Neutrophil (primary cell): ENCODE results near the gene WAPL.

Source experiments
- H3K27ac ChIP-seq: fragments of 200-600 bp; sonication (generic); 2 replicates; pipeline ENCODE4 v1.5.1; 2016; ENCODE audit warnings: mild to moderate bottlenecking, moderate library complexity
- H3K27me3 ChIP-seq: fragments of 200-600 bp; sonication (generic); 2 replicates; pipeline ENCODE4 v1.6.0; 2016; ENCODE audit warnings: mild to moderate bottlenecking
- H3K36me3 ChIP-seq: fragments of 200-600 bp; sonication (generic); 2 replicates; pipeline ENCODE4 v1.5.1; 2017
- H3K4me1 ChIP-seq, 2 experiments: fragments of 200-600 bp in 1 of 2; sonication (generic) in 1 of 2; 1 replicate in 1 of 2; 2 replicates in 1 of 2; pipeline versions ENCODE4 v1.5.1 to v1.6.1; 2013 to 2016; ENCODE audit warnings: low read depth in 1 of 2, low read length in 1 of 2, mild to moderate bottlenecking in 1 of 2, moderate library complexity in 1 of 2; ENCODE audit not compliant: control insufficient read depth in 1 of 2, insufficient read depth in 1 of 2
- H3K4me3 ChIP-seq, 2 experiments: fragments of 200-600 bp in 1 of 2; sonication (generic) in 1 of 2; 1 replicate in 1 of 2; 2 replicates in 1 of 2; pipeline ENCODE4 v1.5.1; 2013 to 2016; ENCODE audit warnings: low read depth in 1 of 2, low read length in 1 of 2, mild to moderate bottlenecking in 1 of 2, moderate library complexity in 1 of 2
- H3K9me3 ChIP-seq: fragments of 200-600 bp; sonication (generic); 2 replicates; pipeline ENCODE4 v1.5.1; 2016
- TF ChIP-seq, protein P1 (sequence below): fragments of 200-600 bp; sonication (generic); IDR thresholded peaks from 2 replicates; pipeline ENCODE4 v1.5.1; 2016; ENCODE audit warnings: antibody characterized with exemption

WAPL gene

DNA sequence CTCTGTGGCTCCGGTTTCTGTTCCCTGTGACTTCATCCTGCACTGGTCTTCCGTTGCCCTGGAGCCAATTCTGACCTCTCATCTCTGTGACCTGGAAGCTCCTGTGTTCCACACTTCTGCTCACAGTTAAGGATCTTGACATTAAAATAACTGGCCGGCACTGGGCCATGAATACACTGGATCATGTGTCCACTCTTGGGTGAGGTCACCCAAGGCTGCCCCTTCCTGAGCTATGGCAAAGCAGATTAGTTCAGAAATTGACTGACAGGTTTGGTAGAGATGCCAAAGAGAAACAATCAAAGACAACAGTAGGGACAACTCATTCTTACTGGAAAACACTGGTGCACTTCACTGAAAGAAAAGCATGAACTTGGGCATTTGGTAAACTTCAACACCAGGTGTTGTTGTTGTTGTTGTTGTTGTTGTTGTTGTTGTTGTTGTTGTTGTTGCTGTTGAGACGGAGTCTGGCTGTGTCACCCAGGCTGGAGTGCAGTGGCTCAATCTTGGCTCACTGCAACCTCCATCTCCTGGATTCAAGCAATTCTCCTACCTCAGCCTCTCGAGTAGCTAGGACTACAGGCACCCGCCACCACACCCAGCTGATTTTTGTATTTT is 118.3 kb downstream of the WAPL start:
- Histone ChIP-seq H3K27ac (no peak overlapping the region), H3K27me3 (peaks cover 73% of the 10 kb centered on the region), H3K9me3 (no peaks in the 10 kb centered on the region), H3K4me3 (no peak overlapping the region), H3K36me3 (no peaks in the 10 kb centered on the region), H3K4me1 (peaks cover 19 to 22% of the 10 kb centered on the region in 2 experiments)
- TF ChIP-seq, protein P1, sequence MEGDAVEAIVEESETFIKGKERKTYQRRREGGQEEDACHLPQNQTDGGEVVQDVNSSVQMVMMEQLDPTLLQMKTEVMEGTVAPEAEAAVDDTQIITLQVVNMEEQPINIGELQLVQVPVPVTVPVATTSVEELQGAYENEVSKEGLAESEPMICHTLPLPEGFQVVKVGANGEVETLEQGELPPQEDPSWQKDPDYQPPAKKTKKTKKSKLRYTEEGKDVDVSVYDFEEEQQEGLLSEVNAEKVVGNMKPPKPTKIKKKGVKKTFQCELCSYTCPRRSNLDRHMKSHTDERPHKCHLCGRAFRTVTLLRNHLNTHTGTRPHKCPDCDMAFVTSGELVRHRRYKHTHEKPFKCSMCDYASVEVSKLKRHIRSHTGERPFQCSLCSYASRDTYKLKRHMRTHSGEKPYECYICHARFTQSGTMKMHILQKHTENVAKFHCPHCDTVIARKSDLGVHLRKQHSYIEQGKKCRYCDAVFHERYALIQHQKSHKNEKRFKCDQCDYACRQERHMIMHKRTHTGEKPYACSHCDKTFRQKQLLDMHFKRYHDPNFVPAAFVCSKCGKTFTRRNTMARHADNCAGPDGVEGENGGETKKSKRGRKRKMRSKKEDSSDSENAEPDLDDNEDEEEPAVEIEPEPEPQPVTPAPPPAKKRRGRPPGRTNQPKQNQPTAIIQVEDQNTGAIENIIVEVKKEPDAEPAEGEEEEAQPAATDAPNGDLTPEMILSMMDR: no peak

DNA sequence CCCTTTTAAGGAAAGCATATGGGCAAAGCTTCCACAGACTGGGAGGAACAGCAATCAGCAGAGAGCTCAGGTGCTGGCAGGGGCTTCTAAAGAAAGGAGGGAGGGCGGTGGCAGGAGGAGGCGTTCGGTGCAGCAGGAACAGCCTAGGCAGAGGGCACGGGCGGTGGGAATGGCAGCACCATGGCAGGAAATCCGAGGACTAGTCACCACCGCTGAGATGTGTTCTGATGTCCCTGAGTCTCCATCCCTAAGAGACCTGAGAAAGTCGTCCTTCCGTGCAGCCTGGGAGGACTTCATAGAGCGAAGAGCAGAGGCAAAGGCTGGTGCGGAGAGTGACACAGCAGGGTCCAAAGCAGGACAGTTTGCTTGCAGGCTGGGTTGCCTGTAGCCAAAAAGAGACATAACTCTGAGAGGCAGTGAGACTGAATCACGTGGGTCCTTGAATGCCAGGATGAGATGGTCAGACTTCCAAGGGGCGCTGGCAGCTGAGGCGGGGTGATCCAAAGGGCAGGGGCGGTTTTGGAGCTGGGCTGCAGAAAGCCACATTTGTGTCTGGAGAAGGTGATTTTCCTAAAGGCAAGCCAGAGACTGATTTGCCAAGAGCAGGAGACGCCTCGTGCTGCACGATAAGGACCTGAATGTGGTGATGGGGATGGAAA is 119.2 kb downstream of the WAPL start:
- Histone ChIP-seq H3K27ac (no peak overlapping the region), H3K27me3 (peaks cover 82% of the 10 kb centered on the region), H3K4me3 (no peak overlapping the region), H3K4me1 (peaks cover 19 to 22% of the 10 kb centered on the region in 2 experiments), H3K36me3 (no peaks in the 10 kb centered on the region), H3K9me3 (no peaks in the 10 kb centered on the region)
- TF ChIP-seq, protein P1: no peak

DNA sequence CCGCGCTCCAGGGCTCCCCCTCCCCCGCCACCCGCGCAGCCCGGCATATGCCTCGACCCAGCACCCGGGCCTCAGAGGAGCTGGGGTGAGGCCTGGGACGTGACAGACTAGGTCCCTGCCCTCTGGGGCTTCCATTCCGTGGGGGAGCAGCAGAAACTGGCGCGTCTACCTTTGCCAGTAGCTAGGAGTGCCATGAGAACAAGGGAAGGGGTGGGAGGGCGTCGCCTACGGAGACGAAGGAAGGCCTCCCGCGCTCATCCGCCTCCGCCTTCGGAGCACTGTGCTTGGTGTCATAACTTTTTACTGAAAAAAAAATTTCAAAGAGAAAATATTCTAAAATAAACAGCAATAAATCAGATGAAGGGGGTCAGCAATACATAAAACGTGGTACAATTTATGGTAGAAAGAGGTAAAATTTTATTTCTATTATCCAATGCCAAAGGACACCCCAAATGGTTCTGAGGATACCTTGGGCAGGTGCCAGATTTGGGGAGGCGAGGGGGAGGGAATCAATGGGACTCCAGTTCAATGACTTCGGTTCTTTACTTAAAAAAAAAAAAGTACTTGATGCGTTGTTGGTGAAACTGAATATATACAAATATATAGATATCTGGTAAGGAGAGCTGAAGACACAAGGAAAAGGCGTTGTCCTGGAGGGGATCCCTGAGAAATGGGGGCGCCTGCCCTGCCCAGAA is 119.9 kb downstream of the WAPL start:
- Histone ChIP-seq H3K4me1 (peaks cover 19 to 22% of the 10 kb centered on the region in 2 experiments), H3K9me3 (no peaks in the 10 kb centered on the region), H3K36me3 (no peaks in the 10 kb centered on the region), H3K27ac (no peak overlapping the region), H3K27me3 (peaks cover 89% of the 10 kb centered on the region), H3K4me3 (no peak overlapping the region)
- TF ChIP-seq, protein P1: no peak

DNA sequence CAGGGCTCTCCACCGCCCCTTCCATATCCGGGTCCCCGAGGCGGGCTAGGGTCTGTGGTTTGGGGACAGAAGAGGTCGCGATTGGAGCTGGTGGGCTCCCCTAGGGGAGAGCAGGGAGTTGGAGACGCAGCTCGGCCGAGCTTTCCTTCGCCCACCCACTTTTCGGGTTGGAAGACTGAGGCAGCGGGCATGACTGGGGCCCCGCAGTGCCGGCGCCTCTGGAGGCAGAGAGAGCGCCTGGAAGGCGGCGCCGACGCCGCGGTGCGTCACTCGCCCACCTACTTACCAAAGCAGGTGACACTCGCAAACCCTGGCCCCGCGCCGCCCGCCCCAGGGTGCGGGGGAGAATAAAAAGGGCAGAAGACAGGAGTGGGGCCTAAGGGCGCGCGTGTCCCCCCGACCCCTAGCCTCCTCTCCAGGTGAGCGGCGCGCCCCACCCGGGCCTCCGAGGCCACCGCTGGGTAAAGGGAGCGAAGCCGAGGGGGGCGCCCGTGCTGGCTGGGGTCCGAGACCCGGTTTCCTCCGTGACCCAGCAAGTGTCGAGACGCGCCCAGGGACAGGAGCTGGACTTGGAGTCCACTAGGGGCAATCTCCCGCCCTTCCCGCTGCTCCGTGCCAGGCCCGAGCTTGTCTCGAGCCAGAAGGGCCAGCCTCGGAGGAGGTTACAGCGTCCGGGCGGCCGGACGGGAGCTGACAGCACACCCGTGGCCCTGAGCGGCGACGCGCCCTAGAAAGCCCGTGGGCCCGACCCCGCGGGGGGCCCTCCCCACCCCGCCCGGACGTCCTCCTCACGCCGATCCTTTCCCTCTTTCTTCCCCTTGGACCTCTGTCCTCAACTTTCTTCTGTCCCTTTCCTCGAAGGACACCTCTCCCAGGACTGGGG is 120.6 kb downstream of the WAPL start:
- no peaks in the 10 kb centered on the region for H3K36me3 ChIP-seq
- H3K9me3 ChIP-seq: no peaks in the 10 kb centered on the region
- H3K4me3 ChIP-seq: peak overlapping the region in 1 of 2 experiments; percentile 56
- peaks cover 19 to 22% of the 10 kb centered on the region in 2 experiments for H3K4me1 ChIP-seq
- no peak overlapping the region for H3K27ac ChIP-seq
- TF ChIP-seq, protein P1: no peak
- peaks cover 97% of the 10 kb centered on the region for H3K27me3 ChIP-seq
